SIG-M5 treated with dmso at 0.1 percent for 504 hours (cell line): ENCODE results near the gene BACH2.
"Not testable (repeated sequence)": the region's sequence is repeated elsewhere in the genome, so short reads cannot be mapped to it uniquely, and the experiment has no call there.

Experiments
- DNase-seq: peaks from one replicate; lab custom pipeline; 2025; ENCODE audit not compliant: unreplicated experiment; lab: John Stamatoyannopoulos, UW

Gene BACH2

DNA sequence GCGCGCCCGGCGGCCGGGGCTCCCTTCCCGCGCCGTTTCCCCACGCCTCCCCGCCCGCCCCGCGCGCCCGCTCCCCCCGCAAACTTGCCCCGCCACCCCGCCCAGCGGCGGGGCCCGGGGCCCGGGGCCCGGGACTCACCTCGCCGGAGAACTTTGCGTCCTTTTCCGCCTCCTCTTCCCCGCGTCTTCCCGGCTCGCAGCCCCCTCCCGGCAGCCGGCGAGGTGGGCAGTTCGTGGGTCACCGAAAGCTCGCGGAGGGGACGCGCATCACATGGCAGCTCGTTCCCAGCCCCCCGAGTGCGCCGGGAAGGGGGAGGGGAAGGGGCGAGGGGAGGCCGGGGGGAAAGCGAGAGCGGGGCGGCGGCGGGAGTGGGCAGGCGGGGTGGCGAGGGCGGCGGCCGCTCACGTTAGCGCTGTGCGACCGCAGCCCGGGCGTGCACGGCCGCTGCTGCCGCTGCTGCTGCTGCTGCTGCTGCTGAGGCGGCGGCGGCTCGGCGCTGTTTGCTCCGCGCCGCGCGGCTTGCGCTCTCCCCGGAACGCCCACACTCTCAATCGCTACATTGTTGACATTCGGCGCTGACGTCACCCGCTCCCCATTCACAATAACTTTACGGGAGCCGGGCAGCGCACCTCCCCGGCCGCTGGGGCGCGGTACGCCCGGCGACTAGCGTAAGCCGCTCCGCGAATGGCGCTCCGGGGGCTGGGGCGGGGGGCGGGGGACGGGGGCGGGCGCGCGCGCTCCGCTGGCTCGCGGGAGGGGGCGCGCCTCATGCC is at the start of gene BACH2:
BACH2 (minus strand) TSS at position 503 of the 774 bp plus-strand sequence. CDS start 287,999 bp downstream, outside the sequence.
- DNase-seq = peak; percentile 48

DNA sequence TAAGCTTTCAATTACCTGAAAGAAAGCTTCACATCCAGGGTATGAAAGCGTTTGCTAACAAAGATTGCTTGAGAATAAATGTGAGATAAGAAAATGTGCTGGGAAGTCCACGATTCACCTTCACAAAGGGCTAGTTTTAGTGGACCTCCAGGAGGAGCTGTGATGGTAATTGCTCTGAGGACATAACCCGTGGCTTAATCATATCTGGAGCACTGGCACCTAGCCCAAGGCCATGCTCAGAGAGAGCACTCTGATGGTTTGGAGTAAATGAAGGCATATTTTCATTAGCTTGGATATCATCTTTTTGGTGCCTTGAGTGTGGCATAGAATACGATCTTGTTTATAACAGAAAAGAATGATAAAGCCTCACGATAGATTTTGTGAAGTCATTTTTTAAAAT is 46.9 kb upstream of the BACH2 start:
- DNase-seq = no peak

DNA sequence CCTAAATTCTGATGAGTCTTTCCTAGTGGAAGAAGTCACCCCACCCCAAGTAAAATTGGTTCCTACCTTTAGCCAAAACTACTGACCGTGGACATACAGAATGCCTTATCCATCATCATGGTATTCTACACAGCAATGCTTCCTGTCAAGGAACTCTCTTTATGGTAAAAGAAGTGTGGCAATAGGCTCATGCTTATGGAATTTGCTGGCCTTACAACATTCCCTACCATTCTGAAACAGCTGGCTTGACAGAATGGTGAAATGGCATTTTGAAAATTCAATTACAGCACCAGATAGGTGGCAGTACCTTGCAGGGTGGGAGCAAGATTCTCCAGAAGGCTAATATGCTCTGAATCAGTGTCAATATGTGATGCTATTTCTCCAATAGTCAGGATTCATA is 41.8 kb upstream of the BACH2 start:
- DNase-seq = no peak

DNA sequence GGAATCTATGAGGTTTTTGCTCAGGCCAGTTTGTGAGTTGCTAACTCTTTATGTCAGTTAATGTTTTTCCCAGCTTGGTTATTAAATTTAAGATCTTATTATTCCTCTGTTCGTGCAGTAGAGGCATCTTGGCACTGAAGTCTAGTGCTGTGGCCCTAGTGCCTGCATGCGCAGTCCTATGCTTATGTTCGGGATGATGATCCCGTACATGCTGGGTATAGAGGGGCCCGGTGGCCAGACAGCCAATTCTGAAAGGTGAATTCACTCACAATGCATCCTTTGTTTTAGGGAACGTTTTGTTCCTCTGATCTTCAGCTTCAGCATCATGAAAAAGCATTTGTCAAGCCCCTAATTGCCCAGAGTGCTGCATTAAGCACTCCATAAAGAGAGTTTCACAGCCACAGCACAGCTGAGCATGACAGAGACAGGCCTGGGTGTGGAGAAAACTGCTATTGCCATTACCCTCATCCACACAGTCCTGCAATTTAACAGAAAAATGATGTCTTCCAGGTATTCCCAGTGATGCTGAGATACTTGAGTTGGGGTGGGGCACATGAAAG is 39.8 kb upstream of the BACH2 start:
- no peak for DNase-seq

DNA sequence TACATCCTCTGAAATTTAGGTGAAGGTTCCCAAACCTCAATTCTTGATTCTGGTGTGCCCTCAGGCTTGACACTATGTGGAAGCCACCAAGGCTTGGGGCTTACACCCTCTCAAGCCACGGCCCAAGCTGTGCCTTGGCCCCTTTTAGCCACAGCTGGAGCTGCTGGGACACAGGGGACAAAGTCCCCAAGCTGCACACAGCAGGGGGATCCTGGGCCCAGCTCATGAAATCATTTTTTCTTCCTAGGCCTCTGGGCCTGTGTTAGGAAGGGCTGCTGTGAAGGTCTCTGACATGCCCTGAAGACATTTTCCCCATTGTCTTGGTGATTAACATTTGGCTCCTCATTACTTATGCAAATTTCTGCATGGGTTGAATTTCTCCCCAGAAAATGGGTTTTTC is 37.3 kb upstream of the BACH2 start:
- DNase-seq = no peak

DNA sequence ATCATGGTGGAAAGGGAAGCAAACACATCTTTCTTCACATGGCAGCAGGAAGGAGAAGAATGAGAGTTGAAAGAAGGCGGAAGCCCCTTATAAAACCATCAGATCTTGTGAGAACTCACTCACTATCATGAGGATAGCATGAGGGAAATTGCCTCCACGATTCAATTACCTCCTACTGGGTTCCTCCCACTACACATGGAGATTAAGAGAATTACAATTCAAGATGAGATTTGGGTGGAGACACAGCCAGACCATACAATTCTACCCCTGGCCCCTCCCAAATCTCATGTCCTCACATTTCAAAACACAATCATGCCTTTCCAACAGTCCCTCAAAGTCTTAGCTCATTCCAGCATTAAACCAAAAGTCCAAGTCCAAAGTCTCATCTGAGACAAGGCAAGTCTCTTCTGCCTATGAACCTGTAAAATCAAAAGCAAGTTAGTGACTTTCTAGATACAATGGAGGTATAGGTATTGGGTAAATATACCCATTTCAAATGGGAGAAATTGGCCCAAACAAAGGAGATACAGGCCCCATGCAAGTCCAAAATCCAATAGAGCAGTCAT is 36.4 kb upstream of the BACH2 start:
- not testable (repeated sequence) for DNase-seq

DNA sequence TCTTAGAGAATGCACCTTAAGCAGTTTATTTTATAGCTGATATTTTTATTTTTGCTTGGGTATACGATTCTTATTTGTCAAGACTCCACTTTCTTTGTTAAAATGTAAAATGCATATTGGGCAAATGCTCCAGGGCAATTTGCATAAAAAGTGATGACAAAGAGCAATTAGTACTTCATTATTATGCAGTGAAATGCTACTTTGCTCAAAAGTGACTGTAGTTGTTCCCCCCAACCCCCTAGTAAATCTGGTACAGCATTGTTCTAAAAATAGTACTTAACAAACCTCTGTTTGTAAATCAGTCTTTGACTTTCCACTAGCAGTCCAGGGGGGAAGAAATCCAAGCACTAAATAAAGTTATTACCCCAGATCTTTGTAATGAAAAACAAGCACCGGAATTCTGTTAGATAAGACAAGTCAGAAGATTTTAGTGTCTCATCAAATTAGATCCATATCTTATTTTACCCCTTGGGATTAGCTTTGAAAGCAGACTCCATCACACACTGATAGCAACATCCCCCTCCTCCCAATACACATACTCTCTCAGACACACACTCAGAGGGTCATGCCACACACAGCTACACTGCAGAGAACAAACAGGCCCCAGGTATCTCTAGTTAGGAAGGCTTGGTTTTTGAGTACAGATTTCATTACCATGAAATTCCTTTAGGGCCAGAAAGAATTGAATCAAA is 32.9 kb upstream of the BACH2 start:
- DNase-seq = no peak

DNA sequence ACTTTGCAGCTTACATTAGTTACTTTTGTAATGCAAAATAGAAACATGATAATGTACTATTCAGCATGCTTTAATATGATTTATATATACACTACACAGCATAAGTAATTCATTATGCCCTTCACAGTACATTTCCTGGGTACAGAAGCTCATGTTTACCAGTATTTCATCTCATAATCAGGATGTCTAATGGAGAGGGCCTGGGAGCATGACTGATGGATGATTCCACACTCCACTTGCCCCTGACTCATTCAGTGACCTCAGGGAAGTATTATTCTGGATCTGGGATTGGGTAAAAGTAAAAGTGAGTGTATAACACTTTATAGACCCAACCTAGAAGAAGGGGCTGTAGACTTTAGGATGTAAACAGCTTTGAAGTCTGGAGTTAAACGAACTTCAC is 31.4 kb upstream of the BACH2 start:
- DNase-seq = no peak

DNA sequence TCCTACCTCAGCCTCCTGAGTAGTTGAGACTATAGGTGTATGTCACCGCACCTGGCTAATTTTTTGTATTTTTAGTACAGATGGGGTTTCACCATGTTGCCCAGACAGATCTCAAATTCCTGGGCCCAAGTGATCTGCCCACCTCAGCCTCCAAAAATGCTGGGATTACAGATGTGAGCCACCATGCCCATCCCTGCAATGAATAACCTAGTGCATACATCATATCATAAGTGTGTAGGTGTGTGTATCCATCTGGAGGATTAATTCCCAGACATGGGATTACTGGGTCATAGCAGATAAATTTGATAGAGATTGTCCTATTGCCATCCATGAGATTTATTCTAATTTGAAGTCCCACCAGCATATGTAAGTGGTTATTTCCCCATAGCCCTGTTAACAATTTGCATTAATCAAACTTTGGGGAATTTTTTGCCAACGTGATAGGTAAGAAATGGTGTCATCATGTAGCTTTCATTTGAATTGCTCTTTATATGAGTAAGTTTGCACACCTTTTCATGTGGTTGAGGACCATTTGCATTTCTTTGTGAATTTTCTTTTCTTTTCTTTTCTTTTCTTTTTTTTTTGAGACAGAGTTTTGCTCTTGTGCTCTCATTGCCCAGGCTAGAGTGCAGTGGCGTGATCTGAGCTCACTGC is 29.9 kb upstream of the BACH2 start:
- no peak for DNase-seq

DNA sequence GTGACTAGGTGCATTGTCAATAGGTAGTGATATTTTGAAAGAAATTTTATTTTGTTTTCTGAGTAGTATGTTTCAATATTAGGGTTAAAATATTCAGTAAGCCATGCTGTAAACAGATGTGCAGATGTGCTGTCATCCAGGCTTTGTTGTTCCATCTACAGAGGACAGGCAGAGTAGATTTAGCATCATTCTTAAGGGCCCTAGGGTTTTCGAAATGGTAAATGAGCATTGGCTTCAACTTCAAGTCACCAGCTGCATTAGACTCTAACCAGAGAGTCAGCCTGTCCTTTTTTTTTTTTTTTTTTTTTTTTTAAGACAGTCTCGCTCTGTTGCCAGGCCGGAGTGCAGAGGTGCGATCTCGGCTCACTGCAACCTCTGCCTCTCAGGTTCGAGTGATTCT is 27.1 kb upstream of the BACH2 start:
- DNase-seq = no peak

DNA sequence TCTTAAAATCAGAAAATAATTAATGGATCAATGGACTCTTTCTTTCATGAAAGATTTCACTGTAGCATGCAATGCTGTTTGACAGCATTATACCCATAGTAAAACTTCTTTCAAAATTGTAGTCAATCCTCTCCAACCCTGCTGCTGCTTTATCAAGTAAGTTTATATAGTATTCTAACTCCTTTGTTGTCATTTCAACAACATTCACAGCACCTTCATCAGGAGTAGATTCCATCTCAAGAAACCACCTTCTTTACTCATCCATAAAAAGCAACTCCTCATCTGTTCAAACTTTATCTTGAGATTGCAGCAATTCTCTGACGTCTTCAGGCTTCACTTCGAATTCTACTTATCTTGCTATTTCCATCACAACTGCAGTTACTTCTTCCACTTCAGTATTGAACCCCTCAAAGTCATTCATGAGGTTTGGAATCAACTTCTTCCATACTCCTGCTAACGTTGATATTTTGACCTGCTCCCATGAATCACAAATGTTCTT is 26.4 kb upstream of the BACH2 start:
- DNase-seq = no peak

DNA sequence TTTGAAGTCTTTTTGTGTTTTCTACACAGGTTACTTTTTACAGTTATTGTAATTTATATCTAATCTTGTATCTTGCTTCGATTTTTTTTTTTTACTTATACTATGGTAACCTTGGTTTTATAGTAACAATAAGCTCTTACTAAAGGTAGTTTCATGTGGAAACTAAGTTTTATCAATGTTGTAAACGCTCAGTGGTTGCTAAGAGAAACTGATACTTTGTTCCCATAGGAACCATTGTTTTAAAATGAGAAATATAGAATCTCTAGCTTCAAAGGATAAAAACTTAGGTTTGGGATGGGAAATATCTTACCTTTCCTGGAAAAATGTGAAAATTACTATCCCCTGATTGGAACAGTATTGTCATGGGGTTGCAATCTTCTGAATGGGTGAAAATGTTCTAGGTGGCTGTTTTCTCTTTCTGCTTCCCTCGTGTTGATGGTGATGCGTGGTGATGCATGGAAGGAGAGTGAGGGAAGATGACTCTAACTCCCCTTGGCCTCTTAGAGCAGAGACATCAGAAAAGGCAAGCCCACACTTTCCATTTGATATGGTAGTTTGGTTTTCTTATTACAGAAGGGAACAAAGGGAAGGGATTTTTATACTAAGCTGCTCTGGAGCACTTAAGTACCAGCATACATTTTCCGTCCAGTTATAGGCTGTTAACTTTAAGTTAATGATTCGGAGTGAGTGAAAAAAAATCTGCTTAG is 23.5 kb upstream of the BACH2 start:
- DNase-seq = no peak

DNA sequence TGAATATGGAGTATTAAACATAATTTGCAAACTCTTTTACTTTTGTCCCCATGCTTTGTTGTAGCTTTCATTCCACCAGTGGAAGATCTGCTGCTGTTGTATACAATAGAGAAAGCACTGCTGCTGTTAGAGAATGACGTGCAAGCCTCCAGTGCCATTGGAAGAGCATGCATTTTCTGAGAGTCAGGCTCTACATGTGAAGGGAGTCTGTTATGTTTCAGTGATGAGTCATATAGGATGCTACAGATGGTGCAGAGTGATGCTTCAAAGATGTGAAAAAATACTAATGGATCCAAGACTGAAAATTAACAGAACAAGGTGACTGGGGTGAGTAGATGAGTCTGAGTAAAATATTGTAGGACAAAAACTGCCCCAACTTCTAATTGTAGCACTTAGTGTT is 22.4 kb upstream of the BACH2 start:
- DNase-seq = no peak

DNA sequence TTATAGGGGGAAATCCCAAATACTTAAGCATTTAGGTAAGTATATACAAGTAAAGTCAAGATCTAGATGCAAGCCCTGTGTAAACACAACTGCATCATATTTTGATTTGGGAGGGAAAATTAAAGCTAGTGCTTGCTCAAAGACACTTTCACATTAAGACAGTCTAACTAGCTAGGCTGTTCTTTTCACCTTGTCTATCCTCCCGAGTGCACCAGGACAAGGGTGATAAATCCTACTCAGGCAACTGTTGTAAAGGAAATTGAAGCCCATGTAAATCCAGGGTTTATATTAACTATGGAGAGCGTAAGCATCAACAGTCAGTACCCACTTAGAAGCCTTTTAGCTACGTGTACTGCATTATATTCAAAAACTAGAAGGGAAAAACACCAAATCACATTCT is 19.3 kb upstream of the BACH2 start:
- no peak for DNase-seq

DNA sequence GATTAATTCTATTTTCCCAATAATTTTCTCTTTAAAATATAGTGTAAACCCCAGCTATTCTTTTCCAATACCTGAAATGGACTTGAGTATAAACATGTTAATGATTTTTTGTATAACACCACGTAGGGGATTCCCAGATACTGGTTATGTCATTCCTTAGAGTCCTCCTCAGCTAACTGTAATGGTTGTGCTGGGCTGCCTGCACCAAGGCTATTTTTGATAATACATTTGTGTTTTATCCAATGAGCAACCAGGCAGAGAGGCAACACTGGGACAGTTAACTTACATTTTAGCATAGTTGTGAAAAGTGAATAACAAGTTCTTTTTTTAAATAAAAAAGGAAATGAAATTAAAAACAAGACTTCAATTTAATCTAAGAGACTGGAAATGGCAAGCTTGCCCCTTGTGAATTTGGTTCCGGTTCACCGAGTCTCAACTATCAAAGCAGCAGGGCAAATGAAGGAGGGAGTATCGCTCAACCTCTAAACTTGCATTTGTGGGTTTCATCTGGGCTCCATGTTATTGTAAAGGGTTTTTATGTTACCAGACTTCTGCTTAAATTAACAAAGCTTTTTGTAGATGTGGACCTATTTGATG is 18.8 kb upstream of the BACH2 start:
- DNase-seq = no peak

DNA sequence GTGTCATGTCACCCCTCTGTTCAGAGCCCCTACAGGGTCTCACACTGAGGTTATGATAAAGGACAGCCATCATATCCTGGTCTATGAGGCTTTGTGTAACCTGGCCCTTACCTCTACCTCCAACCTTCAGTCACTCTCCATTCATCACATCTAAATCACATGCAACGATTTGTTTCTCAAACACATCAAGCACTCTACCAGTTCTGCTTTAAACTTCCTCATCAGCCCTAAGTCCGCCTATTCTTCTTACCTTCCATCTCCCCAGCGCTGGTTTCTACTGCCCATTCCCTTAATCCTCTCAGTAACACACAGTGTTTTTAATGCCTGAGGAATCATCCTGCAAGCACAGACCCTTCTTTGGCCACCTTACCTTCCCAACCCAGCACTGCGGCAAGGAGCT is 17.9 kb upstream of the BACH2 start:
- DNase-seq = no peak

DNA sequence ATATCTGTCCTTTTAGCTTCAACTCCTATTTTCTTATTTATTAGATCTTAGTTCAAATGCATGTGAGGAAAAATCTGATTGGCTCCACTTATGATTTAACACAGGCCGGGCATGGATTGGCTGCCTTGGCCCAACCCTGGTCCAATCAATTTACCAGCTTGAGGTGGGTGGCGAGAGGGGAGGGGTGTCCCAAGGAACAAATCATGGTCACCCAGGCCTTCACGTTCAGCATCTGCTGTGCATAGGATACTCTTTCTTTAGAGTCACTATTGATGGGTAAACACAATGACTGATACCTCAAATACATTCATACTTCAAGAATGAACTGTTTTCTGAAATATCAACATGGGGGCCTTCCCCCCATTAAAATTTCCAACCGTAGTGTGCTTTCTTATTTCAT is 14.9 kb upstream of the BACH2 start:
- DNase-seq = no peak

DNA sequence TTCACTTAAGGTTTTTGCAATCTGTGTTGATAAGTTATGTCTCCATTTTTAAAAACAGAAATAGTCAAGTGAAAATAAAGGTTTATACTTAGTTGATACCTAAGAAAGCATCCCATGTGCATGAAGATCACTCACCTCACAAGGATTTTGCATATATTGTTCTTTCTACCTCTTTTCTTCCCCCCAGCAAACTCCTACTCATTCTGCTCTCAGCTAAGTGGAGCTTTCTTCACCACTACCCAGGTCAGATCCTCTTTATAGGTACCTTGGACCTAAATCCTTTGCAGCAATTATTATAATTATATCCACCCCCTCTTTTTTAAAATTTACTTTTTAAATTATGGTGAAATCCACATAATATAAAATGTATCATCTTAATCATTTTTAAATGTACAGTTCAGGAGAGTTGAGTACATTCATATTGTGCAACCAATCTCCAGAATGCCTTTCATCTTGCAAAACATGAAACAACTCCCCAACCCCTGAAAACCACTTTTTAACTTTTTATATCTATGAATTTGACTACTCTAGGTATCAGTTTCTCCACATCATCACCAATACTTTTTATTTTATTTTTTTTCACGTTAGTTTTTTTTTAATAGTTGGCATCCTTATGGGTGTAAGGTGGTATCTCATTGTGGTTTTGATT is 9.3 kb upstream of the BACH2 start:
- DNase-seq = no peak

DNA sequence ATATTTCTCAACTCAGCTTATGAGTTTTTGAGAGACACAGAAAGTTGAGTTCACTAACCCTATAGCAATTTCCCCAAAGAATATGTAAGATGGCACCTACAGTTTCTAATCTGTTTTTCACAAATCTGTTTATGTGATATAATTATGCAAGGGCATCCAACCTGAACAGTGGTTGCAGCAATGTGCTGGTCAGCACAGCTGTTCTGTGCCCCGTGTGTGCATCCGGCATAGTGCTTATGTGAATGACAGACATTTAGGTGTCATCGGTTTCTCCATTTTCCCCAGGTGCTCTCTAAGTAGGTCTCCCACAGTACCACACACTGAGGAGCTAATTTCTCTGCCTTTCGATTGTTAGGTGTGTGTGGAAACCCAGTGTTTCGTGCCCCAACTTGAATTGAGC is 7.7 kb upstream of the BACH2 start:
- no peak for DNase-seq

DNA sequence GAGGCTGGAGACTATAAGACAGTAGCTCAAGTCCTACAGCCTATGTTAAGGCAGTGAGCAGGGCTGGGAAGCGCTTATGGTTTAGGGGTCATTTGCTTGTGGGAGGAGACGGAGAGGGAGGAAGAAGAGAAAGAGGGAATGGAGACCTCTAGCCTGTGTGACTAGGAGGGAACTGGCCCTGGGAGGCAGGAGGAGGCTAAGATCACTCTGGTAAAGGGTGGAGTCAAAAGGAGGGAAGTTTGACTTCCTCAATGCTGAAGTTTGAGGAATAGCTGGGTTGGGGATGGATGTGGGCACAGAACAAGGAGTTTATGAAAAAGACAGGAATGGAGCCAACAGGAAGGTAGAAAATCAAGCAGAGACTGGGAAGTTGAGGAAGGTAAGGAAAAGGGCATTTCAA is 6.4 kb upstream of the BACH2 start:
- DNase-seq = no peak
